ENCODE results near the gene GNS.

Gene GNS

DNA sequence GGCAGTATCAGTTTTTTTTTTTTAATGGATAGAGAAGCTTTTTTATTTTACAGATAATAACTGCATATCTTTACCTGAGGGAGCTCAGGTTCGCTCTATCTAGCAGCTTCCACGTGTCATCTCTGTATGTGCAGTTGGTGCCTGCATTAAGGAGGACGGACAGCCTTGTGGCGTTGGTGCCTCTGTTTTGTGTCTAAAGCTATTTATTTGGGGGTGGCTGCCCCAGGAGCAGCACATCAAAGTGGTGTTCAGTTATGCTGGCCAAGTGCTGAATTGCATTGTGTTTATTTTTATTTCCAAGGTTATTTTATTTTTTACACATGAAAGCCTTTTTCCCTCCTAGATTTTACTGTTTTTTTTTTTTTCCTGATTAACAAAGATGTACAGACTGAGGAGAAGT is 89.2 kb downstream of the GNS start:
- no peak for DNase-seq (ENCODE audit: low read depth)
- H3K4me3 ChIP-seq (ENCODE audit: control insufficient read depth, low read depth, low read length): no peak overlapping the region
- TF ChIP-seq, protein P1, sequence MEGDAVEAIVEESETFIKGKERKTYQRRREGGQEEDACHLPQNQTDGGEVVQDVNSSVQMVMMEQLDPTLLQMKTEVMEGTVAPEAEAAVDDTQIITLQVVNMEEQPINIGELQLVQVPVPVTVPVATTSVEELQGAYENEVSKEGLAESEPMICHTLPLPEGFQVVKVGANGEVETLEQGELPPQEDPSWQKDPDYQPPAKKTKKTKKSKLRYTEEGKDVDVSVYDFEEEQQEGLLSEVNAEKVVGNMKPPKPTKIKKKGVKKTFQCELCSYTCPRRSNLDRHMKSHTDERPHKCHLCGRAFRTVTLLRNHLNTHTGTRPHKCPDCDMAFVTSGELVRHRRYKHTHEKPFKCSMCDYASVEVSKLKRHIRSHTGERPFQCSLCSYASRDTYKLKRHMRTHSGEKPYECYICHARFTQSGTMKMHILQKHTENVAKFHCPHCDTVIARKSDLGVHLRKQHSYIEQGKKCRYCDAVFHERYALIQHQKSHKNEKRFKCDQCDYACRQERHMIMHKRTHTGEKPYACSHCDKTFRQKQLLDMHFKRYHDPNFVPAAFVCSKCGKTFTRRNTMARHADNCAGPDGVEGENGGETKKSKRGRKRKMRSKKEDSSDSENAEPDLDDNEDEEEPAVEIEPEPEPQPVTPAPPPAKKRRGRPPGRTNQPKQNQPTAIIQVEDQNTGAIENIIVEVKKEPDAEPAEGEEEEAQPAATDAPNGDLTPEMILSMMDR (IDR thresholded peaks at IDR 0.05; ENCODE audit: control insufficient read depth, insufficient read depth, low read depth, low read length, missing control alignments): no peak

DNA sequence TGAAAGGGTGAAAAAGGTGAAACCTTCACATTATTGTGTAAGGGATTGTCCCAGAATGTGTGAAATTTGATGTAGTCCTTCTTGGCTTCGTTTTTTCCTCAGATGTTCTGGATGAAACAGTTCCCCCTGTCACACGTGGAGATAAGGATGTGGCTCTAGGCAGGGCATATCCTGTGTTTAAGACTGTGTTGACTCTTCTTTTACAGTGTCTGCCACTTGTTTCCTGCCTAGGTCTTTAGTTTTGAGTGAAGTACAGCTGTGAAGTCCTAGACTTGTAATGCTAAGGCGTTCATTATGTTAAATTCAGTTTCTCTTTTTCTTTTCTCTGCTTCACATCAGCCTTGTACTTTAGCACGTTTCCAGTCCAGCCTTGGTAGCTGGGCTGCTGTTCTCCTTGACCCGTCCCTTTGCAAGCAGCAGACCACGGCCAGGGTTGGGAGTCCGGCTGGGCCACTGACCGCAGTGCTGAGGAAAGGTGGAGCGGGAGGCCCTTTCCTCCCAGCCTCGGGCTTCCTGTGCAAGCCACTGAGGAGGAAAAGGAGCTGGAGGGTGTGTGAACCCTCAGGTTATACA is 89.8 kb downstream of the GNS start:
- DNase-seq (ENCODE audit: low read depth): no peak
- no peak overlapping the region for H3K4me3 ChIP-seq (ENCODE audit: control insufficient read depth, low read depth, low read length)

DNA sequence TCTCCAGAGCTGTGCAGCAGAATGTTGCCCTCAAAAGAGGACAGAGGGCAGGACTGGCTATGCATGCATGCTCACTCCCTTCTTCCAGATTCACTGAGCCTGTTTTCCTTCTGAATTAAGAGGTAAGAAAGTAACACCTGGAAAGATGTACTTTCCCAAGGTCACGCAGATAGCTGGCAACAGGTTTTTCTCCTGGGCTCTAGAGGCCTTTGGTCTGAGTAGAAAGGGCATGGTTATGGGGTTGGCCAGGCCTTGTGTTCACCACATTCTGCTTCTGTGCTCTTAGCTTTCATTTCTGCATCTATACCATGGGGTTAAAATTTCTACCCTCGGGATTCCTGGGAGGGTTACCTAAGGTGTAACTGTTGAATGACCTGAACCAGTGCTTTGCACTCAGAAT is 91.4 kb downstream of the GNS start:
- TF ChIP-seq, protein P1 (IDR thresholded peaks at IDR 0.05; ENCODE audit: control insufficient read depth, insufficient read depth, low read depth, low read length, missing control alignments): no peak
- H3K4me3 ChIP-seq (ENCODE audit: control insufficient read depth, low read depth, low read length): no peak overlapping the region
- DNase-seq (ENCODE audit: low read depth): no peak

More for the DNA sequence above, 89.8 kb downstream of the GNS start:
- TF ChIP-seq, protein P1 (IDR thresholded peaks at IDR 0.05; ENCODE audit: control insufficient read depth, insufficient read depth, low read depth, low read length, missing control alignments): no peak

DNA sequence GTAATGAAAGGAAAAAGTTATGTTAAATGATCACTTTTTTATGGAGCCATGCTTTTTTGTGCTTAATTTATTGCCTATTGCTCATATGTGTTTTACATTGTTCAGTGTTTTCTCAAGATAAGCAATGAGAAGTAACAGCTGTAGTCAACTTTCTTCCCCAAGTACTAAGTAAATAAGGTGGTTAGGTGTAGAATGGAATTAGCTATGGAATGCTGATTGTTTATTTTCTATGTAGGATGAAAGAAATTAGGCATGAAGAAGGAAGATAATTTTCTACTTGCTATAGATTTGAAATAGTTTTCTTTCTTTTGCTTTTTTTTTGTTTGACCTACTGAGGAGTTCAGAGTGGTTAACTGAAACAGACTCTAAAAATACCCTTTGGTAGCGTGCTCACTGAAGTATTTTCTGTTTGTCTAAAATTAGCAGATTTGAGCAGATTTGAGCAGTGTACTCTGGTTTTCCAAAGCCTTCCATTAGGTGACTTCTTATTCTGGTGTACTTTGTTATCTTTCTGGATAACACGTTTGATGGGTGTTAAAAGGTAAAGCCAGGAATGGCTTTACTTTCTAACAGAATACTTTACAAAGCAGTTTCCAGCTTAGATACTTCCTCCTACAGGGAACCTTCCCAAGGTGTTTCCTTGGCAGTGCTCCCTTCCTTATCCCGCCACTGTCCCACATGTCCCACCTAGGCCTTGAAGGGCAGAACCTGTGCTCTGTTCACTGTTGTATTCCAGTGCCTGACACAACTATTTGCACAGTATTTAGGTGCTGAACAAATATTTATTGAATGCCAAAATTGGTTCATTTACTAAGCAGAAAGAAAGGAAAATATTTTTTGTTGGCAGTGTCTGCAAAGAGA is 92.9 kb downstream of the GNS start:
- no peak for DNase-seq (ENCODE audit: low read depth)
- TF ChIP-seq, protein P1 (IDR thresholded peaks at IDR 0.05; ENCODE audit: control insufficient read depth, insufficient read depth, low read depth, low read length, missing control alignments): no peak
- no peak overlapping the region for H3K4me3 ChIP-seq (ENCODE audit: control insufficient read depth, low read depth, low read length)

DNA sequence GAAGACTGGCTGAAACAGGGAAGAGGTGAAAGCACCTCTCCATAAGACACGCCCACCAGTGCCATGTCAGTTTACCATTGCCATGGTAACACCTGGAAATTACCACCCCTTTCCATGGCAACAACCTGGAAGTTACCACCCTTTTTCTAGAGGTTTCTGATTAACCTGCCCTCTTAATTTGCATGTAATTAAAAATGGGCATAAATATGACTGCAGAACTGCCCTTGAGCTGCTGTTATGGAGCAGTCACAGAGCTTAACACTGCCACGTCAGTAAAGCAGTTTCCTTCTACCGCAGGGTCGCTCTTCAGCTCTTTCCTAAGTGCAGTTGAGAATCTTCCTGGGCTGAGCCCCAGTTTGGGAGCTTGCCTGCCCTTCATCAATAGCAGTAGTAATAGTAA is 93.7 kb downstream of the GNS start:
- no peak for DNase-seq (ENCODE audit: low read depth)
- no peak overlapping the region for H3K4me3 ChIP-seq (ENCODE audit: control insufficient read depth, low read depth, low read length)

More for the DNA sequence above, 93.7 kb downstream of the GNS start:
- TF ChIP-seq, protein P1 (IDR thresholded peaks at IDR 0.05; ENCODE audit: control insufficient read depth, insufficient read depth, low read depth, low read length, missing control alignments): no peak

Data from AG09309 (cell line).